Hepatic stellate cell (primary cell): ENCODE measurements around the gene GNB5.
A peak's percentile ranks its signal among the peaks of the same experiment; 100 is the strongest.
"Not testable (repeated sequence)": the region's sequence is repeated elsewhere in the genome, so short reads cannot be mapped to it uniquely, and the experiment has no call there.

Experiments used
- DNase-seq: peaks from one replicate; pipeline ENCODE4 v3.0.0; 2011; ENCODE audit warnings: low spot score

The GNB5 gene

GRCh38 chr15:52093539-52094510, 97.4 kb downstream of the GNB5 start:
- DNase-seq: peak; percentile 51

GRCh38 chr15:52093167-52093538, 98.0 kb downstream of the GNB5 start:
- no peak for DNase-seq

- DNase-seq: no peak
Measured at GRCh38 chr15:52090193-52090592, 101.0 kb downstream of the GNB5 start.

- DNase-seq: no peak
Measured at GRCh38 chr15:52086011-52086786, 105.0 kb downstream of the GNB5 start.

- no peak for DNase-seq
Measured at GRCh38 chr15:52085299-52085698, 105.9 kb downstream of the GNB5 start.

- no peak for DNase-seq
Measured at GRCh38 chr15:52083603-52084002, 107.6 kb downstream of the GNB5 start.

GRCh38 chr15:52083037-52083359, 108.2 kb downstream of the GNB5 start:
- DNase-seq: not testable (repeated sequence)

- no peak for DNase-seq
Measured at GRCh38 chr15:52082197-52083036, 108.8 kb downstream of the GNB5 start.

- DNase-seq: no peak
Measured at GRCh38 chr15:52080706-52081392, 110.3 kb downstream of the GNB5 start.

GRCh38 chr15:52080031-52080430, 111.2 kb downstream of the GNB5 start:
- no peak for DNase-seq

GRCh38 chr15:52078876-52079700, 112.1 kb downstream of the GNB5 start:
- DNase-seq: peak; percentile 52

- no peak for DNase-seq
Measured at GRCh38 chr15:52078197-52078875, 112.9 kb downstream of the GNB5 start.

GRCh38 chr15:52076889-52077781, 114.1 kb downstream of the GNB5 start:
- DNase-seq: peak; percentile 71

- DNase-seq: no peak
Measured at GRCh38 chr15:52071570-52071969, 119.6 kb downstream of the GNB5 start.

- no peak for DNase-seq
Measured at GRCh38 chr15:52069559-52069958, 121.6 kb downstream of the GNB5 start.

GRCh38 chr15:52068004-52068615, 123.1 kb downstream of the GNB5 start:
- DNase-seq: no peak

- DNase-seq: no peak
Measured at GRCh38 chr15:52067545-52067926, 123.7 kb downstream of the GNB5 start.

- no peak for DNase-seq
Measured at GRCh38 chr15:52066842-52067544, 124.2 kb downstream of the GNB5 start.
